Psoas muscle (tissue), 8 donors: ENCODE data around the gene MGLL. TPM values are rescaled to one million over a fixed set of nuclear protein-coding genes. Genes with fewer than 3 reads are reported as not detected.

Experiments used
- ATAC-seq, 4 donors: fragments of 200-7000 bp; cut with Tn5 transposase; one replicate each; pipeline ENCODE4 v1.9.1; 2020; ENCODE audit warnings: moderate library complexity in 3 of 4, mild to moderate bottlenecking in 2 of 4
- DNase-seq, 2 donors: peaks; one replicate each; pipeline ENCODE4 v3.0.0-alpha.2; 2020
- H3K27ac ChIP-seq: fragments of 200-600 bp; one replicate; pipeline ENCODE4 v1.8.0; 2022
- H3K27me3 ChIP-seq, 3 donors: fragments of 200-600 bp in 1 of 3; one replicate each; pipeline versions ENCODE4 v1.6.1 to v1.8.0; 2013 to 2022; ENCODE audit warnings: low read length in 2 of 3, mild to moderate bottlenecking in 2 of 3, moderate library complexity in 1 of 3; ENCODE audit not compliant: insufficient read depth in 3 of 3
- H3K36me3 ChIP-seq, 2 donors: fragments of 200-600 bp in 1 of 2; one replicate each; pipeline versions ENCODE4 v1.6.1 to v1.8.0; 2013 to 2022; ENCODE audit warnings: low read depth in 1 of 2, mild to moderate bottlenecking in 1 of 2, moderate library complexity in 1 of 2; ENCODE audit not compliant: insufficient read depth in 1 of 2
- H3K4me1 ChIP-seq: fragments of 200-600 bp; one replicate; pipeline ENCODE4 v1.8.0; 2022
- H3K4me3 ChIP-seq: fragments of 200-600 bp; one replicate; pipeline ENCODE4 v1.8.0; 2022; ENCODE audit warnings: mild to moderate bottlenecking
- H3K9me3 ChIP-seq: fragments of 200-600 bp; one replicate; pipeline ENCODE4 v1.8.0; 2022
- WGBS, 3 donors: extraction: QIAGEN DNeasy Blood & Tissue Kit; methylation state at CpG; one replicate each; pipeline versions ENCODE4 v1.1.6 to v1.1.7; 2013; 5-methylcytosine and 5-hydroxymethylcytosine counted together
- intact Hi-C, 2 donors: fragments of 100-400 bp; cut with DNase I; formaldehyde crosslinking; loops; one replicate each; pipeline versions ENCODE4 v1.11.0 to v1.14.2; 2022
- polyA plus RNA-seq, 3 donors: library from polyadenylated mRNA; stranded (reverse); fragments of 200-250 nt; gene quantifications; one replicate each; pipeline ENCODE4 v1.2.3, GENCODE V29; 2013
- total RNA-seq, 4 donors: library from RNA; stranded (reverse); fragmentation: NEBNext Ultra II Directional in 2 of 4; extraction: Animal tissue kit (Norgen Biotek cat#: 25700) in 2 of 4; gene quantifications; one replicate each; pipeline versions ENCODE4 v1.2.1 to v1.2.4, GENCODE V29; 2021 to 2023
- TF ChIP-seq, protein P1 (sequence below): fragments of 200-600 bp; IDR thresholded peaks from one replicate; pipeline ENCODE4 v1.8.0; 2022; ENCODE audit warnings: antibody characterized with exemption
- donor health status: healthy with polysubstance abuse.
- donor health status: DM: no; HTN: no; CAD: no; lungs with moderate emphysema.
- donor health status: Bipolar disorder and iron deficiency.
- donor health status: healthy.
- donor health status: DM: yes; HTN: yes; CAD: no.
- donor health status: DM: no; HTN: no; CAD: no.
- donor health status: DM: no; HTN: no; CAD: no.
- donor health status: DM: yes; HTN: yes; CAD: no.

The MGLL gene
- total and polyA plus RNA-seq, 7 donors: 32.8 to 85.6 (median 63.0) TPM

DNA sequence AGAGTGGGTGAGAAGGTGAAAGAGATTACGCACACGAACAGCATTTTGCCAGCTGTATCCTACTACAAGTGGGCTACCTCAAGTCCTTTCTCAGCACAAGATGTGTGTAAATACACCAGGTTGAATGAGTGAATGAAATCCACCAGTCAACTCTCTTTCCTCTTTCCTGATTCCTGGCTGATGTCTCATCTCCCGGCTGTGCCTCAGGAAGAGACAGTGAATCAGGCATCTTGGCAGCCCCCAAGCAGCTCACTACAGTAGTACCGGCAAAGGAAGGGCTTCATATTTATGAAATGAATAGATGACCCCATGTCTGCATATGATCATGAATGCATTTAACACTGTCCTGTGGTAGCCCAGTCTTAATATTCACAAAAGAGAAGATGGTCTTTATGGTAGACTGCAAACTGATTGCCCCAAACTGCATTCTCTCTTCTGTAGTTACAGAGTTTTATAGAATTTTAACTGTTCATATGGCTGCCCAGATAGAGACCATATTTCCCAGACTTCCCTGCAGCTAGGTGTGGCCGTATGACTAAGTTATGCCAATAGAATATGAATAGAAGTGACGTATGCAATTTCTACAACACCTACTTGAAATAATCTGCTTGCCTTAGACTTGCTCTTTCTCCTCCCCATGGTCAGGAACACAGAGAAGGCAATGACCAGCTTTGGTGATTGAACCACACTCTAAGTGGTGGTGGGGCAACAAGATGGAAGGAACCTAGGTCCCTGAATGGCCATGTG lies 22.7 kb downstream of the MGLL start:
- DNase-seq (peak in 1 of 2 donors; percentile 39), ATAC-seq (peak; percentile 31 to 51 (median 42))
- no peaks in the 10 kb centered on the region for H3K9me3 ChIP-seq
- H3K27ac ChIP-seq: peak overlapping the region; percentile 44
- no peaks in the 10 kb centered on the region for H3K27me3 ChIP-seq
- intact Hi-C loops: no loop called here
- H3K36me3 ChIP-seq: peaks cover 3 to 32% of the 10 kb centered on the region in 2 donors
- H3K4me1 ChIP-seq: peaks cover 29% of the 10 kb centered on the region
- WGBS, 3 donors: 58 to 71% (median 70%) methylated on average over 6 of the region's 6 CpGs
- TF ChIP-seq, protein P1, sequence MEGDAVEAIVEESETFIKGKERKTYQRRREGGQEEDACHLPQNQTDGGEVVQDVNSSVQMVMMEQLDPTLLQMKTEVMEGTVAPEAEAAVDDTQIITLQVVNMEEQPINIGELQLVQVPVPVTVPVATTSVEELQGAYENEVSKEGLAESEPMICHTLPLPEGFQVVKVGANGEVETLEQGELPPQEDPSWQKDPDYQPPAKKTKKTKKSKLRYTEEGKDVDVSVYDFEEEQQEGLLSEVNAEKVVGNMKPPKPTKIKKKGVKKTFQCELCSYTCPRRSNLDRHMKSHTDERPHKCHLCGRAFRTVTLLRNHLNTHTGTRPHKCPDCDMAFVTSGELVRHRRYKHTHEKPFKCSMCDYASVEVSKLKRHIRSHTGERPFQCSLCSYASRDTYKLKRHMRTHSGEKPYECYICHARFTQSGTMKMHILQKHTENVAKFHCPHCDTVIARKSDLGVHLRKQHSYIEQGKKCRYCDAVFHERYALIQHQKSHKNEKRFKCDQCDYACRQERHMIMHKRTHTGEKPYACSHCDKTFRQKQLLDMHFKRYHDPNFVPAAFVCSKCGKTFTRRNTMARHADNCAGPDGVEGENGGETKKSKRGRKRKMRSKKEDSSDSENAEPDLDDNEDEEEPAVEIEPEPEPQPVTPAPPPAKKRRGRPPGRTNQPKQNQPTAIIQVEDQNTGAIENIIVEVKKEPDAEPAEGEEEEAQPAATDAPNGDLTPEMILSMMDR: no peak
- H3K4me3 ChIP-seq: no peak overlapping the region

DNA sequence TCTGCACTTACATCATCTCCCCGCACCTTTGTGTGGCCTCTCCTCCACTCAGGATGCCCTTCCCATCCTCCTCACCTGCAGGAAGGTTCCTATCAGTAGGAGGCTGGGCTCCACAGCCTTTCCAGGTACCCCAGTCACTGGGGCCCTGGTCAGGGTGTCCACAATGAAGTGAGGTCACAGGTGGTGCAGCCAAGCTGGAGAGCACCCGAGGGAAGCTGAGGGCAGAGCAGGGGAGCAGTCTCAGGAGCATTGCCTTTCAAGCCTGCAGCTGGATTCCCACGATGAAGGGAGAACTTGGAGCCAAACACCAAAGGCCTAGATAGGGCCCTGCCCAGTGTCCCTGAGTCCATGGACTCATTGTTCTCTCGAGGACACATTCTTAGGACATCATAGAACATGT lies 23.6 kb downstream of the MGLL start:
- intact Hi-C loops: no loop called here
- 53 to 76% (median 54%) methylated on average over 4 of the region's 4 CpGs for WGBS, 3 donors
- no peak overlapping the region for H3K4me3 ChIP-seq
- H3K36me3 ChIP-seq: peaks cover 3 to 38% of the 10 kb centered on the region in 2 donors
- H3K4me1 ChIP-seq: peaks cover 22% of the 10 kb centered on the region
- no peak overlapping the region for H3K27ac ChIP-seq
- ATAC-seq: no peak
- TF ChIP-seq, protein P1: no peak
- H3K27me3 ChIP-seq: no peaks in the 10 kb centered on the region
- no peaks in the 10 kb centered on the region for H3K9me3 ChIP-seq
- peak in 1 of 2 donors; percentile 36 for DNase-seq

DNA sequence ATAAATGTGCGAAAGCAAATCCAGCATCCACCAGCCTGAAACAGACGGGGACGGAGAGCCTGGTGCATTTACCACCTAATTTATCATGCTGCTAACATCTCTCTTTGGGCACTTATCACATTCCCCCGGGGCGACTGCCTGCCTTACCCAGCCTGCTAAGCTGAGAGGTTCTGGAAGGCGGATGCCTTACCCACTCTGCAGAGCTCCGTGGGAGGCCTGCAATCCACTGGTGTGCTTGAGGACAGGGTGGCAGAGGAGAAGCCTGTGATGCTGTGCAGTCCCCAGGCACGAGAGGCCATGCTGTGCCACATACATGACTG lies 25.5 kb downstream of the MGLL start:
- H3K36me3 ChIP-seq: peaks cover 3 to 38% of the 10 kb centered on the region in 2 donors
- H3K4me1 ChIP-seq: peaks cover 22% of the 10 kb centered on the region
- TF ChIP-seq, protein P1: no peak
- no peak overlapping the region for H3K4me3 ChIP-seq
- 71 to 88% (median 83%) methylated on average over 8 of the region's 8 CpGs for WGBS, 3 donors
- H3K27me3 ChIP-seq: no peaks in the 10 kb centered on the region
- ATAC-seq: no peak
- DNase-seq: peak in 1 of 2 donors; percentile 37
- H3K27ac ChIP-seq: no peak overlapping the region
- intact Hi-C loops: no loop called here
- H3K9me3 ChIP-seq: no peaks in the 10 kb centered on the region

DNA sequence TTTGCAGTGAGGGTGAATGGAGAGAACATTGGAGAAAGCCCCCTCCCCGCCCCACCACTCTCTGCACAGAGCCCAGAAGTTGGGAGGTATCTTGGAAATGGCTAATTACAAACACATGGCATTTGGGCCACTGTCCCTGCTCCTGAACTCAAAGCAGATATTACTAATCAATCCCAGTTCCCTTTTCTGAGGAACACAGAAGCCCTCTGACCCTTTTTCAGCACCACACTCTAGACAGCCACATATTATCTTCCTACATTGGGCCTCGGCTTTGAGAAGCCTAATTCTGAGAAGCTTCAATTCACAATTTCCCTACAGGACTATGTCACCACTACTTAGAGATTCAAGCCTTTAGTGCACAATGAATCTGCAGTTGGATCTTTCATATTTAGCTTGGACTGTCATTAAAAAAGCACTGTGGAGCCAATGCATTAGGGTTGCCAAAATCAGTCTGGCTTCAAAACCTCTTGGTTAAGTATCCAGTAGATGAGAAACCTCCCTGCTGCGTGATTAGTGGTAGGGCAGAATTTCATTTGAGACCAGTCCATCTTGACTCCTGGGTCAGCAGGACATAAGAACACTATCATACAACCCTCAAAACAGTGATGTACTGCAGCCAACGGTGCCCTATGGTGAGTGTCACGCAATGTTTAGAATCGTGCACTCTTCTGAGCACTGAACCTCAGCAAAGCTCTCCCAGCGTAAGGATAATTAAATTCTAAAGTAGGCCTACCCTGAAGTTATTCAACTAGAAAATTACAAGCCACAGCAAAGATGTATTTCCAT lies 26.1 kb downstream of the MGLL start:
- H3K4me1 ChIP-seq: peaks cover 27% of the 10 kb centered on the region
- no peaks in the 10 kb centered on the region for H3K9me3 ChIP-seq
- no peak overlapping the region for H3K27ac ChIP-seq
- intact Hi-C loops: no loop called here
- peaks cover 3 to 38% of the 10 kb centered on the region in 2 donors for H3K36me3 ChIP-seq
- H3K27me3 ChIP-seq: no peaks in the 10 kb centered on the region
- WGBS, 3 donors: 63 to 74% (median 68%) methylated on average over 7 of the region's 7 CpGs
- no peak overlapping the region for H3K4me3 ChIP-seq
- no peak for ATAC-seq
- DNase-seq: peak in 1 of 2 donors; percentile 23
- TF ChIP-seq, protein P1: no peak
